OCI-LY3 (cell line): ENCODE measurements around the gene FSCN2.

Source experiments
- H2AFZ ChIP-seq: fragments of 200-600, 300-600 bp; shearing (Covaris generic); 2 replicates; pipeline ENCODE4 v1.6.0; 2014; ENCODE audit warnings: antibody characterized with exemption, low read depth, low read length
- H3K27ac ChIP-seq: fragments of 200-600, 300-600 bp; sonication (generic); 2 replicates; pipeline ENCODE4 v1.5.1; 2014; ENCODE audit warnings: mild to moderate bottlenecking, low read length, moderate library complexity, mixed read lengths
- H3K27me3 ChIP-seq: fragments of 200-600, 300-600 bp; sonication (generic); 2 replicates; pipeline ENCODE4 v1.6.1; 2014; ENCODE audit warnings: low read depth, low read length, mixed read lengths
- H3K36me3 ChIP-seq: fragments of 200-600, 300-600 bp; sonication (generic); replicated peaks from 2 replicates; pipeline ENCODE3; 2014; ENCODE audit warnings: low read depth, low read length, mixed read lengths
- H3K4me1 ChIP-seq: fragments of 300-600, 200-600 bp; sonication (generic); 2 replicates; pipeline ENCODE4 v1.6.1; 2014; ENCODE audit warnings: low read length, mixed read lengths
- H3K4me2 ChIP-seq: fragments of 200-600, 300-600 bp; sonication (generic); 2 replicates; pipeline ENCODE4 v1.6.1; 2014; ENCODE audit warnings: low read length, mixed read lengths
- H3K4me3 ChIP-seq: fragments of 300-600, 200-600 bp; sonication (generic); 2 replicates; pipeline ENCODE4 v1.5.1; 2014; ENCODE audit warnings: antibody characterized with exemption, mild to moderate bottlenecking, low read length, moderate library complexity
- H3K79me2 ChIP-seq: fragments of 300-600, 200-600 bp; shearing (Covaris generic); 2 replicates; pipeline ENCODE4 v1.6.1; 2014; ENCODE audit warnings: mild to moderate bottlenecking, low read length, mixed read lengths
- H3K9ac ChIP-seq: fragments of 300-600, 200-600 bp; shearing (Covaris generic); 2 replicates; pipeline ENCODE4 v1.6.0; 2014; ENCODE audit warnings: mild to moderate bottlenecking, low read length, moderate library complexity
- H3K9me3 ChIP-seq: fragments of 200-600, 300-600 bp; shearing (Covaris generic); 2 replicates; pipeline ENCODE4 v1.6.1; 2014; ENCODE audit warnings: low read length, mixed read lengths; ENCODE audit not compliant: insufficient read depth
- H4K20me1 ChIP-seq: fragments of 200-600, 300-600 bp; sonication (generic); 2 replicates; pipeline ENCODE4 v1.6.1; 2016; ENCODE audit warnings: low read length, mixed read lengths; ENCODE audit not compliant: insufficient read depth
- CTCF ChIP-seq: fragments of 200-600, 300-600 bp; sonication (generic); IDR thresholded peaks from 2 replicates; pipeline ENCODE4 v1.5.1; 2014; ENCODE audit warnings: antibody characterized with exemption, low read length, low read depth
- EZH2phosphoT487 ChIP-seq: fragments of 200-600 bp; shearing (Covaris generic); IDR thresholded peaks from 2 replicates; pipeline ENCODE4 v1.6.1; 2018; ENCODE audit warnings: antibody characterized with exemption, mixed run types, low read depth

Gene FSCN2

GRCh38 chr17:81537856-81538555 lies 9.8 kb downstream of the FSCN2 start:
- H3K9ac ChIP-seq = no peak overlapping the region
- no peak overlapping the region for H3K4me3 ChIP-seq
- no peaks in the 10 kb centered on the region for H3K79me2 ChIP-seq
- no peak overlapping the region for H3K4me2 ChIP-seq
- H4K20me1 ChIP-seq = no peaks in the 10 kb centered on the region
- no peak overlapping the region for H2AFZ ChIP-seq
- H3K4me1 ChIP-seq = no peaks in the 10 kb centered on the region
- no peaks in the 10 kb centered on the region for H3K36me3 ChIP-seq
- TF ChIP-seq CTCF (no peak), EZH2phosphoT487 (no peak)
- no peaks in the 10 kb centered on the region for H3K27me3 ChIP-seq
- H3K27ac ChIP-seq = no peak overlapping the region
- no peaks in the 10 kb centered on the region for H3K9me3 ChIP-seq

- Histone ChIP-seq H2AFZ (no peak overlapping the region), H3K27me3 (no peaks in the 10 kb centered on the region), H3K27ac (no peak overlapping the region), H3K9me3 (no peaks in the 10 kb centered on the region), H3K79me2 (no peaks in the 10 kb centered on the region), H3K4me3 (no peak overlapping the region), H4K20me1 (no peaks in the 10 kb centered on the region), H3K4me1 (no peaks in the 10 kb centered on the region), H3K4me2 (no peak overlapping the region), H3K36me3 (no peaks in the 10 kb centered on the region), H3K9ac (no peak overlapping the region)
- TF ChIP-seq EZH2phosphoT487 (no peak), CTCF (no peak)
Measured at GRCh38 chr17:81538651-81539570, 10.7 kb downstream of the FSCN2 start.

- Histone ChIP-seq H3K27ac (no peak overlapping the region), H3K27me3 (no peaks in the 10 kb centered on the region), H3K79me2 (no peaks in the 10 kb centered on the region), H4K20me1 (no peaks in the 10 kb centered on the region), H3K4me2 (no peak overlapping the region), H2AFZ (no peak overlapping the region), H3K4me1 (no peaks in the 10 kb centered on the region), H3K9me3 (no peaks in the 10 kb centered on the region), H3K9ac (no peak overlapping the region), H3K36me3 (no peaks in the 10 kb centered on the region), H3K4me3 (no peak overlapping the region)
- TF ChIP-seq EZH2phosphoT487 (no peak), CTCF (no peak)
Measured at GRCh38 chr17:81539571-81539900, 11.4 kb downstream of the FSCN2 start.

- no peaks in the 10 kb centered on the region for H3K4me1 ChIP-seq
- no peak overlapping the region for H3K4me3 ChIP-seq
- no peak overlapping the region for H2AFZ ChIP-seq
- no peaks in the 10 kb centered on the region for H4K20me1 ChIP-seq
- no peak overlapping the region for H3K27ac ChIP-seq
- no peaks in the 10 kb centered on the region for H3K36me3 ChIP-seq
- H3K9ac ChIP-seq = no peak overlapping the region
- no peak overlapping the region for H3K4me2 ChIP-seq
- H3K9me3 ChIP-seq = no peaks in the 10 kb centered on the region
- H3K79me2 ChIP-seq = no peaks in the 10 kb centered on the region
- TF ChIP-seq EZH2phosphoT487 = no peak
- no peak for TF ChIP-seq CTCF
- H3K27me3 ChIP-seq = no peaks in the 10 kb centered on the region
Measured at GRCh38 chr17:81539961-81540675, 11.9 kb downstream of the FSCN2 start.
